Pulmonary artery endothelial cell (primary cell): ENCODE data around the gene POSTN. TPM values are rescaled to one million over a fixed set of nuclear protein-coding genes. Genes with fewer than 3 reads are reported as not detected.

Source experiments
- DNase-seq: peaks from one replicate; pipeline ENCODE4 v3.0.0-alpha.2; 2011; ENCODE audit warnings: low read depth, low spot score
- total RNA-seq: library from RNA; depleted of rRNA; stranded (reverse); fragments of >200 nt; gene quantifications from 2 replicates; pipeline ENCODE4 v1.2.3, GENCODE V29; 2014

The POSTN gene
- 281 and 1,586 TPM in 2 replicates for total RNA-seq

- DNase-seq, result peak; percentile 24
Measured at GRCh38 chr13:37598597-37598996, at the start of gene POSTN. Gene POSTN (minus strand): TSS chr13:37598768. CDS start chr13:37598726, 42 bp downstream.

GRCh38 chr13:37647031-37647650 is 48.6 kb upstream of the POSTN start:
- DNase-seq, result no peak

GRCh38 chr13:37646531-37646930 is 48.0 kb upstream of the POSTN start:
- DNase-seq, result no peak

GRCh38 chr13:37645181-37645740 is 46.7 kb upstream of the POSTN start:
- DNase-seq, result no peak

- no peak for DNase-seq
Measured at GRCh38 chr13:37641391-37641790, 42.8 kb upstream of the POSTN start.

GRCh38 chr13:37640499-37640898 is 41.9 kb upstream of the POSTN start:
- no peak for DNase-seq

- DNase-seq, result no peak
Measured at GRCh38 chr13:37636701-37637100, 38.1 kb upstream of the POSTN start.

GRCh38 chr13:37632294-37632693 is 33.7 kb upstream of the POSTN start:
- no peak for DNase-seq

- no peak for DNase-seq
Measured at GRCh38 chr13:37627428-37627827, 28.9 kb upstream of the POSTN start.

GRCh38 chr13:37621811-37622361 is 23.3 kb upstream of the POSTN start:
- no peak for DNase-seq

- DNase-seq, result no peak
Measured at GRCh38 chr13:37618554-37618953, 20.0 kb upstream of the POSTN start.

- DNase-seq, result peak; percentile 60
Measured at GRCh38 chr13:37617173-37617572, 18.6 kb upstream of the POSTN start.

- DNase-seq, result no peak
Measured at GRCh38 chr13:37616131-37616530, 17.6 kb upstream of the POSTN start.

GRCh38 chr13:37615276-37615675 is 16.7 kb upstream of the POSTN start:
- no peak for DNase-seq

- DNase-seq, result no peak
Measured at GRCh38 chr13:37613638-37614037, 15.1 kb upstream of the POSTN start.

GRCh38 chr13:37613236-37613635 is 14.7 kb upstream of the POSTN start:
- no peak for DNase-seq

GRCh38 chr13:37608750-37609339 is 10.3 kb upstream of the POSTN start:
- no peak for DNase-seq

- no peak for DNase-seq
Measured at GRCh38 chr13:37602733-37603381, 4.3 kb upstream of the POSTN start.

- DNase-seq, result no peak
Measured at GRCh38 chr13:37601648-37602440, 3.3 kb upstream of the POSTN start.

GRCh38 chr13:37599519-37599918 is 951 bp upstream of the POSTN start:
- no peak for DNase-seq

GRCh38 chr13:37597477-37598025 is 1.0 kb downstream of the POSTN start:
- DNase-seq, result no peak
